NCI-H510A treated with DMSO at 0.1 percent for 48 hours (cell line): Measurements from ENCODE around the gene KNL1.
"Not testable (repeated sequence)": the region's sequence is repeated elsewhere in the genome, so short reads cannot be mapped to it uniquely, and the experiment has no call there.

Source experiments
- DNase-seq: peaks from one replicate; lab custom pipeline; 2025; lab: John Stamatoyannopoulos, UW

The KNL1 gene

GRCh38 chr15:40584191-40584590, 9.9 kb upstream of the KNL1 start:
- DNase-seq = no peak

DNA sequence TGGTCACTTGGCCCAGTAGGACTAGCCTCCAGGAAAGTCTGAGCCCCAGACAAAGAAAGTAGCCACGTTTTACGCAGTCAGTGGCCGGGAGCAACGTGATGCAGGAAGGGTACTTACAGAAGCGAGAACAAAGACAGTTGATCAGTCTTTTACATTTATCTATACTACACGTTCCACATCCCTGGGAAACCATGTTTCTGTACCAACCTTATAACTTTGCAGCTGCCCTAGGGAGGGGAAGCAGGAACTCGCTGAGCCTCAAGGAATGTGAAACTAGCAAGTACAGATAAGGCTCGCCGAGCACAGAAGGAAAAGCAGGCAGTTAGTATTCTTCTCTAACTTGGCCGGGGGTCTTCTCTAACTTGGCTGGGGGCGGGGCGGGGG, 3.4 kb upstream of the KNL1 start:
- no peak for DNase-seq

DNA sequence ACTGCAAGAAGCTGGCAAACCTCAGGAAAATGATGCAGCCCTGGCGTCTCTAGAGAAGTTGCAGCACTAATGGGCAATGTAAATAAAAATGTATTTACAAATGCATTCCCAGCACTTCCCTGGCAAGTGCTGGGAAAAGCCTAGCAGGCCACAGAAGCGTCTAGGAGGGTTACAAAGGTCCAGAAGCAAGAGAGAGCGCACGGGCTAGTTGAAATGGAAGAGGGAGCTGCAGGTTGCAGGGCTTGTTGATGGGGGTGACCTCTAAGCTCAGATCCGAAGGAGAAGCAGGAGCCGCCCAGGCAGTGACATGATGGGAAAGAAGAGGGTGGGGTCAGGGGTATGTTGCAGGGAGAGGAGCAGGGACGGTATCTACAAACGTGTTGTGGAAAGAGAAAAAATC, 2.7 kb upstream of the KNL1 start:
- no peak for DNase-seq

DNA sequence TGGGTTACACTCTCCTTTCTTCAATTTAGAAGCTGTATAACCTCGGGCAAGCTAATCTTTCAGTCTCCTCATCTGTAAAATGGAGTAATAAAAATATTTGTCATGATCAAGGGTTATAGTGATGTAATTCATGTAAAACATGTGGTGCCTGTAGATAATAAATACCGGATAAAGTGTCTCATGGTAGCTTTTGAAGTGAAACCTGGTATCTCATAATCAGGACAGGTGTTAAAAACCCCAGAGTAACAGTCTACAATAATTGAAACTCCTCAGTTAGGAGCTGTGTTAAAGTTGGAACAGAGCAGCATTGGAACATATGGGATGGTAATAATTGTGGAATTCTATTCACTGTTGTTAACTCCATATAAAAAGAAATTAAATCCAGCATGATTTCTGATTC, 884 bp upstream of the KNL1 start:
- DNase-seq = no peak

GRCh38 chr15:40594429-40594836, 384 bp downstream of the KNL1 start:
- DNase-seq = peak; percentile 41

GRCh38 chr15:40595219-40595618, 1.2 kb downstream of the KNL1 start:
- DNase-seq = no peak

GRCh38 chr15:40595773-40596172, 1.7 kb downstream of the KNL1 start:
- no peak for DNase-seq

- DNase-seq = no peak
These were observed 3.0 kb downstream of the KNL1 start for GRCh38 chr15:40597024-40597423.

DNA sequence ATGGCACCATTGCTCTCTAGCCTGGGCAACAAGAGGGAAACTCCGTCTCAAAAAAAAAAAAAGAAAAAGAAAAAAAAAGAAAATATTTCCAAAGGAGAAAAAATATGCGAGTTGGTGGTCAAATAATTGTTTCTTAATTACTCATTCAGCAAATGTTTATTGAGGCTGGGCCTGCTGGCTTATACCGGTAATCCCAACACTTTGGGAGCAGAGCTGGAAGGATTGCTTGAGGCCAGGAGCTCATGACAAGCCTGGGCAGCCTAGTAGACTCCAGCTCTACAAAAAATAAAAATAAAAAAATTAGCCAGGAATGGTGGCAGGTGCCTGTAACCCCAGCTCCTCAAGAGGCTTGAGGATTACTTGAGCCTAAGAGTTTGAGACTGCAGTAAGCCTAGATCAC, 4.1 kb downstream of the KNL1 start:
- DNase-seq = no peak

GRCh38 chr15:40598672-40599071, 4.6 kb downstream of the KNL1 start:
- DNase-seq = no peak

DNA sequence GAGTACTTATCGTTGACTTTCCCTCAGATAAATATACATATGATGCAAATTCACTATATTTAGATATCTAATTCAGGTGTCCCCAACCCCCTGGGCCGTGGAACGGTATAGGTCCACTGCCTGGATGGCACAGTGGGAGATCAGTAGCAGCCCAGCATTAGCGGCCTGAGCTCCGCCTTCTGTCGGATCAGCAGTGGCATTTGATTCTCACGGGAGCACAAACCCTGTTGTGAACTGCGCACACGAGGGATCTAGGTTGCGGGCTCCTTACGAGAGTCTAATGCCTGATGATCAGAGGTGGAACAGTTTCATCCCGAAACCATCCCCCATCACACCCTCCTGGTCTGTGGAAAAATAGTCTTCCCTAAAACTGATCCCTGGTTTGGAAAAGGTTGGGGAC, 6.9 kb downstream of the KNL1 start:
- no peak for DNase-seq

- DNase-seq = no peak
These were observed 9.9 kb downstream of the KNL1 start for GRCh38 chr15:40603935-40604334.

DNA sequence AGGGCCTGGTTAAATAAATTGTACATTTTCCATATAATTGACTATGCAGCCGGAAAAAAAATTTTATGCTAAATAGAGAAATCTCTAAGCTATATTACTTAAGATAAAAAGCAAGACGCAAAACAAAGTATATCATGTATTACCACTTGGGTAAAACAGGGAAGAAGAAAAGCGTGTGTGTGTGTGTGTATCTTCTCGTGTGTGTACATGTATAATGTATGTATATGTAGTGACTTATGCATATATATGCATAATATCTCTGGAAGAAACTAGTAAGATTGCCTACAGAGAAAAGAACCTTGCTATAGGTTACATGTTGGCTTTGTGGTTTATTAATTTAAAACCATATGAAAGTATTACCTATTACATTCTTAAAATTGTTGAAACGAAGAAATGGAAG, 19.0 kb downstream of the KNL1 start:
- no peak for DNase-seq

DNA sequence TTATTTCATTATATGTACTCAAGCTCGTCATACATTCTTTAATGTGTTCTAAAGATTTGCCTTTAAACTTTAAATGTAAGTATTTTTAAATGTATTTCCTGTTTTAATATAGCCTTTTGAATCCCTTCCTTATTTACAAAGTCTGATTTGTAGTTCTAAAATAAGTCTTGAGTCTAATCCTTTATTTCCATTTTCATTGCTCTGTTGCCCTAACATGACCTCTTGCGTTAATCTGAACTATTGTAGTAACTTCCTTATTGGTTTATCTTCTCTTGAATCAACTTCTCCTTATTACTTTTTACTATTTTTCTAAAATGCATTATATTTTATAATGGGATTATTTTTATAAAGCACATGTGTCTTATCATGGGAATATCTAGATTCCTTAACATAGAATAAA, 24.0 kb downstream of the KNL1 start:
- DNase-seq = no peak

DNA sequence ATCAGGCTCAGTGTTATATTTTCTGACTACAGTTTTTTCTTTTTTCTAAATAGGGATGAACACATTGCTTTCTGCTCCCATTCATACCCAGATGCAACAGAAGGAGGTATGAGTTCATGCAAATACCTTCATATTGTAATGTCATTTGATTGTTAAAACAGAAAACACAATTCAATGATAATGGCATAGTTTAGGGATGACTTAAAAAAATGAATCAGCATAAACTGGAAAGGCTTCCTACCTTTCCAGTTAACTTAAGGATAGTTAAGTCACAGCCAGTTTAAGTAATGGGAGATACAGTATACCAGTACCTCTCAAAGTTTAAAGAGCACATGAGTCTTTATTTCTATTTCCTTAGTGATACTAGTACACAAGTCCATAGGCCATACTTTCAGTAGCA, 24.9 kb downstream of the KNL1 start:
- DNase-seq = no peak

DNA sequence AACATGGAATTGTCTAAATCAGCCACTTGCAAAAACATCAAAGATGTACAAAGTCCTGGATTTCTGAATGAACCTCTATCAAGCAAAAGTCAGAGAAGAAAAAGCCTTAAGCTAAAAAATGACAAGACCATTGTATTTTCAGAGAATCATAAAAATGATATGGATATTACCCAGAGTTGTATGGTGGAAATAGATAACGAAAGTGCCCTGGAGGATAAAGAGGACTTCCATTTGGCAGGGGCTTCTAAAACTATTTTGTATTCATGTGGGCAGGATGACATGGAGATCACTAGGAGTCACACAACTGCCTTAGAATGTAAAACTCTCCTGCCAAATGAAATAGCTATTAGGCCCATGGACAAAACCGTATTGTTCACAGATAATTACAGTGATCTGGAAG, 29.3 kb downstream of the KNL1 start:
- DNase-seq = no peak

DNA sequence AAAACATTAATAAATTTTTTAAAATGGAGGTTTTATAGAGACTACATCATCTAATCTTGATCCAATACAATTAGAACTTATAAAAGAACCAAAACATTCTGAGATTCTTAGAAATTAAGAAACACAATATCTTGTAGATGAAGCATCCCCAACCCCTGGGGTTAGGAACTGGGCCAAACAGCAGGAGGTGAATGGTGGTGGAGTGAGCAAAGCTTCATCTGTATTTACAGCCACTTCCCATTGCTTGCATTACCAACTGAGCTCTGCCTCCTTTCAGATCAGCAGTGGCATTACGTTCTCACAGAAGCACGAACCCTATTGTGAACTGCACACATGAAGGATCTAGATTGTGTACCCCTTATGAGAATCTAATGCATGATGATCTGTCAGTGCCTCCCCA, 36.3 kb downstream of the KNL1 start:
- DNase-seq = no peak

GRCh38 chr15:40633178-40633577, 39.1 kb downstream of the KNL1 start:
- DNase-seq = no peak

- DNase-seq = no peak
These were observed 43.2 kb downstream of the KNL1 start for GRCh38 chr15:40637221-40637745.

GRCh38 chr15:40639677-40640076, 45.6 kb downstream of the KNL1 start:
- no peak for DNase-seq

- DNase-seq = no peak
These were observed 53.5 kb downstream of the KNL1 start for GRCh38 chr15:40647523-40647922.

GRCh38 chr15:40650479-40650878, 56.4 kb downstream of the KNL1 start:
- no peak for DNase-seq

DNA sequence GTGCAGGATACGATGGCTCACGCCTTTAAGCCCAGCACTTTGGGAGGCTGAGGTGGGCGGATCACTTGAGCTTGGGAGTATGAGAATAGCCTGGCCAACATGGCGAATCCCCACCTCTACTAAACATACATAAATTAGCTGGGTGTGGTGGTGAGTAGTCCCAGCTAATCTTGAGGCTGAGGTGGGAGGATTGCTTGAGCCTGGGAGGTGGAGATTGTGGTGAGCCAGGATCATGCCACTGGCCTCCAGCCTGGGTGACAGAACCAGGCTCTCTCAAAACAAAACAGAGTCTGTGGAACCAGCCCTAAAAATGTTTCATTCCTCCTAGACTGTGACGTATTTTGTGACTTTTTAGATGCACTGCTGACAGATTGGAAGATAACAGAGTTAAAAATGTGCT, 66.6 kb downstream of the KNL1 start:
- DNase-seq = no peak

GRCh38 chr15:40664909-40665308, 70.9 kb downstream of the KNL1 start:
- DNase-seq = no peak

DNA sequence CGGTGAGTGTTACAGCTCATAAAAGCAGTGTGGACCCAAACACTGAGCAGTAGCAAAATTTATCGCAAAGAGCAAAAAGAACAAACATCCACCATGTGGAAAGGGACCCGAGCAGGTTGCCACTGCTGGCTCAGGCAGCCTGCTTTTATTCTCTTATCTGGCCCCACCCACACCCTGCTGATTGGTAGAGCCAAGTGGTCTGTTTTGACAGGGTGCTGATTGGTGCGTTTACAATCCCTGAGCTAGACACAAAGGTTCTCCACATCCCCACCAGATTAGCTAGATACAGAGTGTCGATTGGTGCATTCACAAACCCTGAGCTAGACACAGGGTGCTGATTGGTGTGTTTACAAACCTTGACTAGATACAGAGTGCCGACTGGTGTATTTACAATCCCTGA, 82.2 kb downstream of the KNL1 start:
- DNase-seq = not testable (repeated sequence)
